ENCODE measurements around the gene POLRMT.

Gene POLRMT

DNA sequence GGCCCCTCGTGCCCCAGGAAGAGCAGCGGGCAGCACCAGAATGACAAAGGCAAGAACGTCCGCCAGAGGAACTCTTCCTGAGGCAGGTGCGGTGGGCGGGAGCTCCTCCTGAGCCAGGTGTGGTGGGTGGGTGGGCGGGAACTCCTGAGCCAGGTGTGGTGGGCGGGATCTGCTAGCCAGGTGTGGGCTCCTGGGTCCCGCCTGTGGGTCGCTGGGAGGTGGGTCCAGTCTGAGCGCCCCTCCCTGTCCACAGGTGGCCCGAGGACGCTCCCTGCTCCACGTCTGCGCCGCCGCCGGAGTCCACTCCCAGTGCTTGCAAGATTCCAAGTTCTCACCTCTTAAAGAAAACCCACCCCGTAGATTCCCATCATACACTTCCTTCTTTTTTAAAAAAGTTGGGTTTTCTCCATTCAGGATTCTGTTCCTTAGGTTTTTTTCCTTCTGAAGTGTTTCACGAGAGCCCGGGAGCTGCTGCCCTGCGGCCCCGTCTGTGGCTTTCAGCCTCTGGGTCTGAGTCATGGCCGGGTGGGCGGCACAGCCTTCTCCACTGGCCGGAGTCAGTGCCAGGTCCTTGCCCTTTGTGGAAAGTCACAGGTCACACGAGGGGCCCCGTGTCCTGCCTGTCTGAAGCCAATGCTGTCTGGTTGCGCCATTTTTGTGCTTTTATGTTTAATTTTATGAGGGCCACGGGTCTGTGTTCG, 50.7 kb downstream of the POLRMT start:
- ATAC-seq: no peak
- TF ChIP-seq GLIS3 (CRISPR knock-in tag; IDR thresholded peaks at IDR 0.05): no peak
- no peak for TF ChIP-seq ISL1 (CRISPR knock-in tag; IDR thresholded peaks at IDR 0.05)
- TF ChIP-seq ZFP30 (CRISPR knock-in tag; IDR thresholded peaks at IDR 0.05): no peak
- no peak for TF ChIP-seq OSR1 (CRISPR knock-in tag; IDR thresholded peaks at IDR 0.05)
- TF ChIP-seq CSDC2 (CRISPR knock-in tag; IDR thresholded peaks at IDR 0.05): no peak
- no peak for TF ChIP-seq BACH2 (CRISPR knock-in tag; IDR thresholded peaks at IDR 0.05; ENCODE audit: borderline replicate concordance)
- TF ChIP-seq ARNTL (CRISPR knock-in tag; IDR thresholded peaks at IDR 0.05; ENCODE audit: borderline replicate concordance, low read depth): no peak
- TF ChIP-seq ESRRG (CRISPR knock-in tag; IDR thresholded peaks at IDR 0.05): no peak
- TF ChIP-seq ZC3H10 (CRISPR knock-in tag; IDR thresholded peaks at IDR 0.05): no peak
- TF ChIP-seq, protein P1, sequence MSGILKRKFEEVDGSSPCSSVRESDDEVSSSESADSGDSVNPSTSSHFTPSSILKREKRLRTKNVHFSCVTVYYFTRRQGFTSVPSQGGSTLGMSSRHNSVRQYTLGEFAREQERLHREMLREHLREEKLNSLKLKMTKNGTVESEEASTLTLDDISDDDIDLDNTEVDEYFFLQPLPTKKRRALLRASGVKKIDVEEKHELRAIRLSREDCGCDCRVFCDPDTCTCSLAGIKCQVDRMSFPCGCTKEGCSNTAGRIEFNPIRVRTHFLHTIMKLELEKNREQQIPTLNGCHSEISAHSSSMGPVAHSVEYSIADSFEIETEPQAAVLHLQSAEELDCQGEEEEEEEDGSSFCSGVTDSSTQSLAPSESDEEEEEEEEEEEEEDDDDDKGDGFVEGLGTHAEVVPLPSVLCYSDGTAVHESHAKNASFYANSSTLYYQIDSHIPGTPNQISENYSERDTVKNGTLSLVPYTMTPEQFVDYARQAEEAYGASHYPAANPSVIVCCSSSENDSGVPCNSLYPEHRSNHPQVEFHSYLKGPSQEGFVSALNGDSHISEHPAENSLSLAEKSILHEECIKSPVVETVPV (CRISPR knock-in tag; IDR thresholded peaks at IDR 0.05): no peak
- TF ChIP-seq ZFP3 (CRISPR knock-in tag; IDR thresholded peaks at IDR 0.05): no peak
- TF ChIP-seq ZNF70 (CRISPR knock-in tag; IDR thresholded peaks at IDR 0.05): no peak
- no peak for TF ChIP-seq PPARA (CRISPR knock-in tag; IDR thresholded peaks at IDR 0.05; ENCODE audit: borderline replicate concordance)

DNA sequence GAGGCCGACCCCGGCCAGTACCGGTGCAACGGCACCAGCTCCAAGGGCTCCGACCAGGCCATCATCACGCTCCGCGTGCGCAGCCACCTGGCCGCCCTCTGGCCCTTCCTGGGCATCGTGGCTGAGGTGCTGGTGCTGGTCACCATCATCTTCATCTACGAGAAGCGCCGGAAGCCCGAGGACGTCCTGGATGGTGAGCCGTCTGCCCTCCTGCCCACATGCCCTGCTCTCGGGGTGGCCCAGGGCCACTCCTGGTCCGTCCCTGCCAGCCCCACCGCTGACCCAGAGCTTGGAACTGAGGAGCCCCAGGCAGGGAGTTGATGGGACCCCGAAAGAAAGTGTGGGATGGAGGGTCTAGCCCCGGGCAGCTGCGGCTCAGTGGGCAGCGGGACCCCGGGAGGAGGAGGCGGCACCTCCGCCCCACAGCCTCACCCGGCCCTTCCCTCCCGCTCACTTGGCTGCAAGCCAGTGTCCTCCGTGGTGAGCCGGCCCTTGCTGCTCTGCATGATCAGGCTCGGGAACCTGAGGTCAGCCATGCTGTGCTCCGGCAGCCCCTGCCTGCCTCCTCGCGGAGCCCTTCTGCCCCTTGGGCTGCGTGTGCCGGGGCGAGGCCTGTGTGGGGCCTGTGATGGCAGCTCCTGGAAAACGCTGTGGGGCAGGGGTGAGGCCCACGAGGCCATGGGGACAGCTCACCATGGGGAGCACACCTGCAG, 51.8 kb downstream of the POLRMT start:
- no peak for ATAC-seq
- TF ChIP-seq, protein P2, sequence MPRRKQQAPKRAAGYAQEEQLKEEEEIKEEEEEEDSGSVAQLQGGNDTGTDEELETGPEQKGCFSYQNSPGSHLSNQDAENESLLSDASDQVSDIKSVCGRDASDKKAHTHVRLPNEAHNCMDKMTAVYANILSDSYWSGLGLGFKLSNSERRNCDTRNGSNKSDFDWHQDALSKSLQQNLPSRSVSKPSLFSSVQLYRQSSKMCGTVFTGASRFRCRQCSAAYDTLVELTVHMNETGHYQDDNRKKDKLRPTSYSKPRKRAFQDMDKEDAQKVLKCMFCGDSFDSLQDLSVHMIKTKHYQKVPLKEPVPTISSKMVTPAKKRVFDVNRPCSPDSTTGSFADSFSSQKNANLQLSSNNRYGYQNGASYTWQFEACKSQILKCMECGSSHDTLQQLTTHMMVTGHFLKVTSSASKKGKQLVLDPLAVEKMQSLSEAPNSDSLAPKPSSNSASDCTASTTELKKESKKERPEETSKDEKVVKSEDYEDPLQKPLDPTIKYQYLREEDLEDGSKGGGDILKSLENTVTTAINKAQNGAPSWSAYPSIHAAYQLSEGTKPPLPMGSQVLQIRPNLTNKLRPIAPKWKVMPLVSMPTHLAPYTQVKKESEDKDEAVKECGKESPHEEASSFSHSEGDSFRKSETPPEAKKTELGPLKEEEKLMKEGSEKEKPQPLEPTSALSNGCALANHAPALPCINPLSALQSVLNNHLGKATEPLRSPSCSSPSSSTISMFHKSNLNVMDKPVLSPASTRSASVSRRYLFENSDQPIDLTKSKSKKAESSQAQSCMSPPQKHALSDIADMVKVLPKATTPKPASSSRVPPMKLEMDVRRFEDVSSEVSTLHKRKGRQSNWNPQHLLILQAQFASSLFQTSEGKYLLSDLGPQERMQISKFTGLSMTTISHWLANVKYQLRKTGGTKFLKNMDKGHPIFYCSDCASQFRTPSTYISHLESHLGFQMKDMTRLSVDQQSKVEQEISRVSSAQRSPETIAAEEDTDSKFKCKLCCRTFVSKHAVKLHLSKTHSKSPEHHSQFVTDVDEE (CRISPR knock-in tag; IDR thresholded peaks at IDR 0.05): no peak
- no peak for TF ChIP-seq ZFP30 (CRISPR knock-in tag; IDR thresholded peaks at IDR 0.05)
- TF ChIP-seq RARB (CRISPR knock-in tag; IDR thresholded peaks at IDR 0.05): no peak
- TF ChIP-seq ZFP3 (CRISPR knock-in tag; IDR thresholded peaks at IDR 0.05): no peak
- no peak for TF ChIP-seq BACH2 (CRISPR knock-in tag; IDR thresholded peaks at IDR 0.05; ENCODE audit: borderline replicate concordance)
- no peak for TF ChIP-seq TOX (CRISPR knock-in tag; IDR thresholded peaks at IDR 0.05; ENCODE audit: borderline replicate concordance)
- no peak for TF ChIP-seq ZNF565 (CRISPR knock-in tag; conservative IDR thresholded peaks at IDR 0.05; ENCODE audit: low read depth)
- no peak for TF ChIP-seq SNAI2 (CRISPR knock-in tag; IDR thresholded peaks at IDR 0.05)
- TF ChIP-seq CSDC2 (CRISPR knock-in tag; IDR thresholded peaks at IDR 0.05): no peak
- no peak for TF ChIP-seq ZNF8 (CRISPR knock-in tag; IDR thresholded peaks at IDR 0.05)
- TF ChIP-seq ESRRG (CRISPR knock-in tag; IDR thresholded peaks at IDR 0.05): no peak
- TF ChIP-seq, protein P3, sequence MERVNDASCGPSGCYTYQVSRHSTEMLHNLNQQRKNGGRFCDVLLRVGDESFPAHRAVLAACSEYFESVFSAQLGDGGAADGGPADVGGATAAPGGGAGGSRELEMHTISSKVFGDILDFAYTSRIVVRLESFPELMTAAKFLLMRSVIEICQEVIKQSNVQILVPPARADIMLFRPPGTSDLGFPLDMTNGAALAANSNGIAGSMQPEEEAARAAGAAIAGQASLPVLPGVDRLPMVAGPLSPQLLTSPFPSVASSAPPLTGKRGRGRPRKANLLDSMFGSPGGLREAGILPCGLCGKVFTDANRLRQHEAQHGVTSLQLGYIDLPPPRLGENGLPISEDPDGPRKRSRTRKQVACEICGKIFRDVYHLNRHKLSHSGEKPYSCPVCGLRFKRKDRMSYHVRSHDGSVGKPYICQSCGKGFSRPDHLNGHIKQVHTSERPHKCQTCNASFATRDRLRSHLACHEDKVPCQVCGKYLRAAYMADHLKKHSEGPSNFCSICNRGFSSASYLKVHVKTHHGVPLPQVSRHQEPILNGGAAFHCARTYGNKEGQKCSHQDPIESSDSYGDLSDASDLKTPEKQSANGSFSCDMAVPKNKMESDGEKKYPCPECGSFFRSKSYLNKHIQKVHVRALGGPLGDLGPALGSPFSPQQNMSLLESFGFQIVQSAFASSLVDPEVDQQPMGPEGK (CRISPR knock-in tag; IDR thresholded peaks at IDR 0.05; ENCODE audit: borderline replicate concordance): no peak
- no peak for TF ChIP-seq PPARA (CRISPR knock-in tag; IDR thresholded peaks at IDR 0.05; ENCODE audit: borderline replicate concordance)
- no peak for TF ChIP-seq GLIS3 (CRISPR knock-in tag; IDR thresholded peaks at IDR 0.05)
- TF ChIP-seq OSR1 (CRISPR knock-in tag; IDR thresholded peaks at IDR 0.05): no peak
- TF ChIP-seq ZNF70 (CRISPR knock-in tag; IDR thresholded peaks at IDR 0.05): no peak

DNA sequence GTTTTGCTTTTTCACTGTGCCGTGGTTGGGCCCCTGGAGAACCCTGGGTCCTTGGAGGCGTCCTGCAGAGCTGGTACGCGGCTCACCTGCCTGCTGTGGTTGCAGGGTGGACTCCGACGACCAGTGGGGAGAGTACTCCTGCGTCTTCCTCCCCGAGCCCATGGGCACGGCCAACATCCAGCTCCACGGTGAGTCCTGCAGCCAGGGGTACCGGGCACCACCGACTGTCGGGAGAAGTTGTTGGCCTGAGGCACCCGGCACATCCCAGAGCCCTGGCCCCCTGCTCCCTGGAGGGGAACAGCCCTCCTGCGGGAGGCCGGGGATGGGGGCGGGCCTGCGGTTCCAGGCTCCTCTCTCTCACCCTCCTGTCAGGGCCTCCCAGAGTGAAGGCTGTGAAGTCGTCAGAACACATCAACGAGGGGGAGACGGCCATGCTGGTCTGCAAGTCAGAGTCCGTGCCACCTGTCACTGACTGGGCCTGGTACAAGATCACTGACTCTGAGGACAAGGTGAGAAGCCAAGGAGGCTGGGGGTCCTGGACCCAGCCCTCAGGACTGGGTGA, 53.0 kb downstream of the POLRMT start:
- no peak for ATAC-seq
- TF ChIP-seq RARB (CRISPR knock-in tag; IDR thresholded peaks at IDR 0.05): no peak
- no peak for TF ChIP-seq TCF4 (CRISPR knock-in tag; IDR thresholded peaks at IDR 0.05; ENCODE audit: borderline replicate concordance)
- no peak for TF ChIP-seq ZC3H10 (CRISPR knock-in tag; IDR thresholded peaks at IDR 0.05)
- TF ChIP-seq, protein P4, sequence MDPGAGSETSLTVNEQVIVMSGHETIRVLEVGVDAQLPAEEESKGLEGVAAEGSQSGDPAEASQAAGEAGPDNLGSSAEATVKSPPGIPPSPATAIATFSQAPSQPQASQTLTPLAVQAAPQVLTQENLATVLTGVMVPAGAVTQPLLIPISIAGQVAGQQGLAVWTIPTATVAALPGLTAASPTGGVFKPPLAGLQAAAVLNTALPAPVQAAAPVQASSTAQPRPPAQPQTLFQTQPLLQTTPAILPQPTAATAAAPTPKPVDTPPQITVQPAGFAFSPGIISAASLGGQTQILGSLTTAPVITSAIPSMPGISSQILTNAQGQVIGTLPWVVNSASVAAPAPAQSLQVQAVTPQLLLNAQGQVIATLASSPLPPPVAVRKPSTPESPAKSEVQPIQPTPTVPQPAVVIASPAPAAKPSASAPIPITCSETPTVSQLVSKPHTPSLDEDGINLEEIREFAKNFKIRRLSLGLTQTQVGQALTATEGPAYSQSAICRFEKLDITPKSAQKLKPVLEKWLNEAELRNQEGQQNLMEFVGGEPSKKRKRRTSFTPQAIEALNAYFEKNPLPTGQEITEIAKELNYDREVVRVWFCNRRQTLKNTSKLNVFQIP (CRISPR knock-in tag; IDR thresholded peaks at IDR 0.05; ENCODE audit: borderline replicate concordance, low read depth): no peak
- TF ChIP-seq ESRRG (CRISPR knock-in tag; IDR thresholded peaks at IDR 0.05): no peak
- TF ChIP-seq ISL1 (CRISPR knock-in tag; IDR thresholded peaks at IDR 0.05): no peak

All from SK-N-SH treated with all-trans-retinoic acid at 6 μM for 48 hours (cell line).